ENCODE data around the gene EIF2B4.
A peak's percentile ranks its signal among the peaks of the same experiment; 100 is the strongest.

EIF2B4 gene

GRCh38 chr2:27350106-27350693, 19.9 kb downstream of the EIF2B4 start:
- H3K27ac ChIP-seq, result no peak overlapping the region
- no peak for TF ChIP-seq CTCF (conservative IDR thresholded peaks at IDR 0.05)

GRCh38 chr2:27347641-27348040, 22.5 kb downstream of the EIF2B4 start:
- no peak for TF ChIP-seq CTCF (conservative IDR thresholded peaks at IDR 0.05)
- no peak overlapping the region for H3K27ac ChIP-seq

- no peak overlapping the region for H3K27ac ChIP-seq
- TF ChIP-seq CTCF (conservative IDR thresholded peaks at IDR 0.05), result no peak
Observed at GRCh38 chr2:27336173-27336572, 34.0 kb downstream of the EIF2B4 start.

GRCh38 chr2:27335311-27335710, 34.8 kb downstream of the EIF2B4 start:
- TF ChIP-seq CTCF (conservative IDR thresholded peaks at IDR 0.05), result no peak
- H3K27ac ChIP-seq, result no peak overlapping the region

- no peak overlapping the region for H3K27ac ChIP-seq
- TF ChIP-seq CTCF (conservative IDR thresholded peaks at IDR 0.05), result no peak
Observed at GRCh38 chr2:27324720-27325119, 45.4 kb downstream of the EIF2B4 start.

- TF ChIP-seq CTCF (conservative IDR thresholded peaks at IDR 0.05), result no peak
- H3K27ac ChIP-seq, result peak overlapping the region; percentile 94
Observed at GRCh38 chr2:27323596-27324285, 46.4 kb downstream of the EIF2B4 start.

GRCh38 chr2:27322766-27323595, 47.2 kb downstream of the EIF2B4 start, which contains the start of gene MPV17:
Gene MPV17 (minus strand): TSS chr2:27323097. CDS start chr2:27322517, 580 bp downstream.
- no peak for TF ChIP-seq CTCF (conservative IDR thresholded peaks at IDR 0.05)
- peak within 1 kb of the TSS; percentile 94 for H3K27ac ChIP-seq
